Measurements from ENCODE around the gene CCDC192. TPM values are rescaled to one million over a fixed set of nuclear protein-coding genes. Genes with fewer than 3 reads are reported as not detected.

CCDC192 gene
- total RNA-seq, 1 donor from 2014 or later = not detected

- Histone ChIP-seq H3K27ac (no peak overlapping the region), H3K4me1 (no peaks in the 10 kb centered on the region), H3K4me3 (no peak overlapping the region), H3K27me3 (no peaks in the 10 kb centered on the region), H3K36me3 (no peaks in the 10 kb centered on the region), H3K9me3 (no peaks in the 10 kb centered on the region)
- intact Hi-C loops (cut with DNase I) = no loop called here
- no peak for DNase-seq (ENCODE audit: extremely low spot score in 2 of 2)
- no peak for TF ChIP-seq POLR2AphosphoS5 (IDR thresholded peaks at IDR 0.05; ENCODE audit: insufficient read depth in 1 of 2, low read depth in 1 of 2)
- no peak for TF ChIP-seq POLR2A (IDR thresholded peaks at IDR 0.05)
- TF ChIP-seq CTCF (IDR thresholded peaks at IDR 0.05) = no peak
Measured at GRCh38 chr5:127766676-127767335, 63.6 kb downstream of the CCDC192 start.

DNA sequence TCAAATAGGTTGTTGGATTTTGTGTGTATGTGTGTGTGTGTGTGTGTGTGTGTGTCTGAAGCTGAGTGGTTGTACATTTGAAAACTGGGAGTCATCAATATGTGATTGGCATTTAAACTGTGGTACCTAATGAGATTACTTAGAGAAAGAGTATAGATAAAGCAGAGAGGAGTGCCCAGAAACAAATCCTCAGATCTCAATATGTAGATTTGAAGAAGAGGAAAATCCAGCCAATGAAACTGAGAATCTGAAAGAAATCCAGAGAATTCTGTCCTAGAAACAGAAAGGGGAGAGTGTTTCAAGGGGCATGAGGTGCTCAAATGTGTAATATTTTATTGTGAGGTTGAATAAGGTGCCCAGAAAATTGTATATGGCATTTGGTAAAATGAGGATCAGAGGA lies 66.2 kb downstream of the CCDC192 start:
- no peak for DNase-seq (ENCODE audit: extremely low spot score in 2 of 2)
- H3K27ac ChIP-seq = no peak overlapping the region
- TF ChIP-seq CTCF (IDR thresholded peaks at IDR 0.05) = no peak
- TF ChIP-seq POLR2A (IDR thresholded peaks at IDR 0.05) = no peak
- no peak for TF ChIP-seq POLR2AphosphoS5 (IDR thresholded peaks at IDR 0.05; ENCODE audit: insufficient read depth in 1 of 2, low read depth in 1 of 2)
- no peaks in the 10 kb centered on the region for H3K36me3 ChIP-seq
- no peaks in the 10 kb centered on the region for H3K4me1 ChIP-seq
- intact Hi-C loops (cut with DNase I) = no loop called here
- H3K9me3 ChIP-seq = no peaks in the 10 kb centered on the region
- H3K4me3 ChIP-seq = no peak overlapping the region
- H3K27me3 ChIP-seq = no peaks in the 10 kb centered on the region

- intact Hi-C loops (cut with DNase I) = no loop called here
- Histone ChIP-seq H3K27ac (no peak overlapping the region), H3K4me3 (no peak overlapping the region), H3K36me3 (no peaks in the 10 kb centered on the region), H3K4me1 (no peaks in the 10 kb centered on the region), H3K27me3 (no peaks in the 10 kb centered on the region), H3K9me3 (no peaks in the 10 kb centered on the region)
- DNase-seq (ENCODE audit: extremely low spot score in 2 of 2) = no peak
- TF ChIP-seq CTCF (IDR thresholded peaks at IDR 0.05) (no peak), POLR2A (IDR thresholded peaks at IDR 0.05) (no peak), POLR2AphosphoS5 (IDR thresholded peaks at IDR 0.05; ENCODE audit: insufficient read depth in 1 of 2, low read depth in 1 of 2) (no peak)
Measured at GRCh38 chr5:127770272-127770671, 67.1 kb downstream of the CCDC192 start.

GRCh38 chr5:127772531-127772930 lies 69.3 kb downstream of the CCDC192 start:
- H3K4me3 ChIP-seq = no peak overlapping the region
- no peaks in the 10 kb centered on the region for H3K36me3 ChIP-seq
- intact Hi-C loops (cut with DNase I) = no loop called here
- DNase-seq (ENCODE audit: extremely low spot score in 2 of 2) = no peak
- H3K27ac ChIP-seq = no peak overlapping the region
- TF ChIP-seq CTCF (IDR thresholded peaks at IDR 0.05) = no peak
- TF ChIP-seq POLR2A (IDR thresholded peaks at IDR 0.05) = no peak
- no peak for TF ChIP-seq POLR2AphosphoS5 (IDR thresholded peaks at IDR 0.05; ENCODE audit: insufficient read depth in 1 of 2, low read depth in 1 of 2)
- no peaks in the 10 kb centered on the region for H3K27me3 ChIP-seq
- H3K9me3 ChIP-seq = no peaks in the 10 kb centered on the region
- H3K4me1 ChIP-seq = no peaks in the 10 kb centered on the region

DNA sequence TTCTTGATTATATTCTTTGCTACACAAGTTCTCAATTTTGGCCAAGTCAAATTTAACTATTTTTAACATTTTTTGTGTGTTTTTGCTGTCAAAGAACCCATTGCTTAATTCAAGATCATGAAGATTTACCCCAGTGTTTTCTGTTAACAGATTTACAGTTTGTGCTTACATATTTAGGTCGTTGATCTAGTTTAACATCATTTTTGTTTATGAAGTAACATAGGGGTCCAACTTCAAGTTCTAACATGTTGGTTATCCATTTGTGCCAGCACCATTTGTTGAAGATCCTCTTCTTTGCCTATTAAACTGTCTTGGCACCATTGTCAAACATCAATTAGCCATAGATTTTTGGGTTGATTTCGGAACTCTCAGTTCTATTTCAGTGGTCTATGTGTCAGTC lies 71.0 kb downstream of the CCDC192 start:
- Histone ChIP-seq H3K4me3 (no peak overlapping the region), H3K36me3 (no peaks in the 10 kb centered on the region), H3K27me3 (no peaks in the 10 kb centered on the region), H3K4me1 (no peaks in the 10 kb centered on the region), H3K9me3 (no peaks in the 10 kb centered on the region), H3K27ac (no peak overlapping the region)
- no peak for TF ChIP-seq CTCF (IDR thresholded peaks at IDR 0.05)
- no peak for TF ChIP-seq POLR2AphosphoS5 (IDR thresholded peaks at IDR 0.05; ENCODE audit: insufficient read depth in 1 of 2, low read depth in 1 of 2)
- no peak for TF ChIP-seq POLR2A (IDR thresholded peaks at IDR 0.05)
- DNase-seq (ENCODE audit: extremely low spot score in 2 of 2) = no peak
- intact Hi-C loops (cut with DNase I) = no loop called here

Measured in vagina (tissue), 2 donors.